Stimulated activated CD4-positive, alpha-beta T cell treated with anti-CD3 and anti-CD28 coated beads, Interleukin-15, amount 100 ng/mL, for 48 hours (primary cell): ENCODE data around the gene ST6GALNAC1.

Experiments
- DNase-seq, 2 donors: peaks; one replicate each; pipeline ENCODE4 v3.0.0-alpha.2; 2020; ENCODE audit warnings: low read depth in 2 of 2

ST6GALNAC1 gene

DNA sequence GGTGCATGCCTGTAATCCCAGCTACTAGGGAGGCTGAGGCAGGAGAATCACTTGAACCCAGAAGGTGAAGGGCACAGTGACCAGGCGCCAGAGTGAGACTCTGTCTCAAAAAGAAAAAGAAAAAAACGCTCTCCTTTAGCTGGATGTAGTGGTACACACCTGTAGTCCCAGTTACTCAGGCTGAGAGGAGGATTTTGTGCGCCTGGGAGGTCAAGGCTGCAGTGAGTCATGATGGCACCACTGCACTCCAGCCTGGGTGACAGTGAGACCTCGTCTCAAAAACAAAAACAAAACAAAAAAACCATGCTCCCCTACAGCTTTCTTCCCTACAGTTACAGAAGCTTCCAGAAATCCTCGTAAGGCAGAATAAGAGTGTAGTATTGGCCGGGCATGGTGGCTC, 33.1 kb upstream of the ST6GALNAC1 start:
- no peak for DNase-seq

DNA sequence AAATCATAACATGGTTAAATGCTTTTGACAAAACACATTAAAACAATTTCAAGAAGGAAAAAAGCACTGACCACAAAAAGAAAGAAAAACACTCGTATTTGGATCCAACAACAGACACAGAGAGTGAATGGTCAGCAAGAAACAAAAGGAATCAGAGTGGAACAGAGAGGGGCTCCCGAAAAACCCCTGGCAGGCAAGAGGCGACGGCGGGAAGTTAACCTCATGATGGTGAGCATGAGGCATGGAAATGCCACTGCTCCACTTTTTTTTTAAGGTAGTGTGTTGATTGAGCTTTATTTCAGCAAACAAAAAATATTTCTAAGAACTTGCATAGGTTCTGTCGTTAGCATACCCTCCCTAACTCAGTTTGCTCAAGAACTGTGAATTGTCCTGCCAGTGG, 32.1 kb upstream of the ST6GALNAC1 start:
- DNase-seq: no peak

DNA sequence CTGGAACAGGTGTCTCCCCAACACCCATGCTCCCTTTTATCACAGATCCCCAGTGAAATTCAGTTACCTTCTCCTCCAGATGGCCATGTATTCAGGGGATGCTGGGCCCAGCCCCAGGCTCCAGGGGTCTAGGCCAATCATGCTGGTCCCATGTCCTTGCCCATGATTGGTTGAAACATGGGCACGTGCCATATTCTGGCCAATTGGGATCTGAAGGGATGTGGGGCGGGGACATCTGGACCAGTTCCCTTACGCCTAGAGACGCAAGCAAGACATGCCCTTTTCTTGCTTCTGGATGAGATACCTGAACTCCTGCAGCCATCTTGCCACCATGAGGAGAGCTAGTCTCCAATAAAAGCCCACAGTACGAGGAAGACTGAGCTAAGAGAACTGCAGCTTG, 31.0 kb upstream of the ST6GALNAC1 start:
- DNase-seq: no peak

DNA sequence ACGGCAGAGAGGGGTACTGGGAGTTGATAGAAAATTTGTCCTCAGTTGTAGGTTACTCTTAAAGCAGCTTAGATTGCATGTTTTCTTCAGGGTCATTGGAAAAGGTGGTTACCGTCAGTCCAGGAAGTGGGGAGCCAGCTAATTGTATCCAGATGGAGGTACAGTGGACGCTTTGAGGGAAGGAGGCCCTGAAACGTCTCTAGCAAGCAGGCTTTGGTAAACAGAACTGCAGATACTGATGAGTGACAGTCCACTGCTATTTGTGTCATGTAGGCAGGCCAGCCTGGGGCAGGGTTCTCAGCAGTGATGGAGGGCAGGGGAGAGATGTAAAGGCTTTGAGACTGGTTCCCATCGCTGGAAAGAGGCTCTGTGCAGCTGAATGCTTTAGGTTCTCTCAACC, 30.2 kb upstream of the ST6GALNAC1 start:
- no peak for DNase-seq

- no peak for DNase-seq
Measured at GRCh38 chr17:76672892-76673291, 29.3 kb upstream of the ST6GALNAC1 start.

GRCh38 chr17:76672270-76672851, 28.8 kb upstream of the ST6GALNAC1 start:
- no peak for DNase-seq

GRCh38 chr17:76671912-76672262, 28.3 kb upstream of the ST6GALNAC1 start:
- DNase-seq: no peak

DNA sequence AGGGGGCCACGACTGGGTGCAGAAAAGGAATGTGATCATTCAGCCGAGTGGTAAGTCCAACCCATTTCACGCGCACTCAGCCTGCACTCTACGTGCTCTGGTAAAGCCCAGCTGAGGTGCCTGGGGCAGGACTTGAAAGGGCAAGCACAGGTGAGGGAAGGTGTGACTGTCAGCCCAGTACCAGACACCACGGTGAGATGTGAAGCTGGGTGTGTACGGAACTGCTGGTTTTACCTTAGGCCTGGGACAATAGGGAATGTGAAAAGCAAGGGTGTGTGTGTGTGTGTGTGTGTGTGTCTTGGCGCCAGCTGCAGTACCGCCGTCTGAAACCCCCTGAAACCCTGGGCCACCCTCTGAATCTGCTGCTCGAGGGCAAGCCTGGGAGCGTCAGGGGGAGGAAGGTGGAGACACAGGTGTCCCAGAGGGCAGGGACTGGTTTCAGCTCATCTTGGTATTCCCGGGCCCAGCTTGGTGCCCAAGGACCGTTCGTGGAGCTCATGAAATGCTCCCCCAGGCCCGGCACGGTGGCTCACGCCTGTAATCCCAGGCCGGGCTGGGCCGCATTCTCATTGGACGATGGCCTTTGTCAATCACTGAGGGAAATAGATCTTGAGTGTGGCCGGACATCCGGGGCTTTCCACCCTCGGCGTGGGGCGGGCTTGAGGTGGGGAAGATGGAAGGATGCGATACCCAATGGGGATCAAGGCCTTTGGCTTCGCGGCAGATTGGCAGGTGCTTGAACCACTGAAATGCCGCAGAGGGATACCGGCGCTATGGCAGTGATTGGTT, 27.8 kb upstream of the ST6GALNAC1 start:
- DNase-seq: peak; percentile 99 to 100

- no peak for DNase-seq
Measured at GRCh38 chr17:76670718-76671122, 27.2 kb upstream of the ST6GALNAC1 start.

DNA sequence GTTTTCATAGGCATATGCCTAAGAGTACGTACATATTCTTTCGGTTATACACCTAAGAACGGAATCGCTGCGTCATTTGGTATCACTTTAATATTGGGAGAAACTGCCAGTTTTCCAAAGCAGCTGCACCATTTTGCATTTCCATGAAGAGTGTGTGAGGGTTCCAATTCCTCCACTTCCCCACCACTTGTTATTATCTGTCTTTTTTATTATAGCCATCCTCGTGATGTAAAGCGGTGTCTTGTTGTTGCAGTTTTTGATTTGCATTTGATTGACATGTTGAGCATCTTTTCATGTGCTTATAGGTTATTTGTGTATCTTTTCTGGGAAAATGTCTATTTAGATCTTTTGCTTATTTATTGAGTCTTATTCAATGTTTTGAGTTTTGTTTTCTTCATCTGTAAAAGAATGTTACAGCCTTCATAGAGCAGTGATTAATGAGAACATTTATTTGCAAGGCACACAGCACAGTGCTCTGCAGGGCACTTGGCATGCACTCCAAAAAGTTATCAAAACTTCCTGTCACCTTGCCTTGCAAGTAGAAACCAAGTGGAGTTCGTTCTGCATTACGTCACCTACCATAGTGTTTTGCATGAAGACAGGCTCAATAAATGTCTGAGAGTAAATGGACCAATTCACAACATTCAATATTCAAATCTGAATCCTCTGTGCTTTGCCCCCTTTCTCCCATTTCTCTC, 26.6 kb upstream of the ST6GALNAC1 start:
- no peak for DNase-seq

DNA sequence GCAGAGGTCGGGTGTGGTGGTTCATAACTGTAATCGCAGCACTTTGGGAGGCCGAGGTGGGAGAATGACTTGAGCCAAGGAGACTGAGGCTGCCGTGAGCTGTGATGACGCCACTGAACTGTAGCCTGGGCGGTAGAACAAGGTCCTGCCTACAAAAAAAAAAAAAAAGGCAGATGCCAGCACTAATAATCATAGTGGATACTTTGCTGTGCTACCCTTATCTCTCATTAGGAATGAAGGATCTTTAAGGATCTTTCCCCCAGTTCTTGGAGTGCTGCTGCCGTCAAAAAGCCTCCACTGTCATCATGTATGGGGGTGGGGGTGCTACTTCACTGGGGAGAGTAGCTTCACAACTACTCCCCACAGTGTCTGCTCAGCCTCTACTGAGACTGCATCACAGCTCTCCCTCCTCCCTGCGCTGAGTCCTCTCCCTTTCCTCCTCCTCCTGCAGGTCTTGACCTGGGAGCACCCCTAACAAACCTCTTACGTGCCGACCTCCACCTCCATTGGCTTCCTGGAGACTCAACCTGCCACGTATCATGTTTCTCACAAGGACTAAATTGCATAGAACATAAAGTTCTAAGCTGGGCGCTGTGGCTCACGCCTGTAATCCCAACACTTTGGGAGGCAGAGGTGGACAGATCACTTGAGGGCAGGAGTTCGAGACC, 24.4 kb upstream of the ST6GALNAC1 start:
- DNase-seq: no peak

GRCh38 chr17:76667491-76667755, 23.9 kb upstream of the ST6GALNAC1 start:
- no peak for DNase-seq

DNA sequence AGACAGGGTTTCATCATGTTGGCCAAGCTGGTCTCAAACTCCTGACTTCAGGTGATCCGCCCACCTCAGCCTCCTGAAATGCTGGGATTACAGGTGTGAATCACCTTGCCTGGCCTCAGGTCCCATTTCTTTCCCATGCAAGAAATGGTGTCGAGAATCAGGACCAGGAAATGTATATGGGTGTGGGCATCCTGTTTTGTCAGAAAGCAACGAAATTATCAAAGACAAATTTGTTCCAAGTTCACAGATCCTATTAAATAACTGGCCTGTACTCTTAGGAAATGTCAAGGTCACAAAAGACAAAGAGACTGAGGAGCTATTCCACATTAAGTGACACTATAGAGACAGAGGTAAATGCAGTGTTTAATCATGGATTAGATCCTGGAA, 17.1 kb upstream of the ST6GALNAC1 start:
- DNase-seq: no peak

DNA sequence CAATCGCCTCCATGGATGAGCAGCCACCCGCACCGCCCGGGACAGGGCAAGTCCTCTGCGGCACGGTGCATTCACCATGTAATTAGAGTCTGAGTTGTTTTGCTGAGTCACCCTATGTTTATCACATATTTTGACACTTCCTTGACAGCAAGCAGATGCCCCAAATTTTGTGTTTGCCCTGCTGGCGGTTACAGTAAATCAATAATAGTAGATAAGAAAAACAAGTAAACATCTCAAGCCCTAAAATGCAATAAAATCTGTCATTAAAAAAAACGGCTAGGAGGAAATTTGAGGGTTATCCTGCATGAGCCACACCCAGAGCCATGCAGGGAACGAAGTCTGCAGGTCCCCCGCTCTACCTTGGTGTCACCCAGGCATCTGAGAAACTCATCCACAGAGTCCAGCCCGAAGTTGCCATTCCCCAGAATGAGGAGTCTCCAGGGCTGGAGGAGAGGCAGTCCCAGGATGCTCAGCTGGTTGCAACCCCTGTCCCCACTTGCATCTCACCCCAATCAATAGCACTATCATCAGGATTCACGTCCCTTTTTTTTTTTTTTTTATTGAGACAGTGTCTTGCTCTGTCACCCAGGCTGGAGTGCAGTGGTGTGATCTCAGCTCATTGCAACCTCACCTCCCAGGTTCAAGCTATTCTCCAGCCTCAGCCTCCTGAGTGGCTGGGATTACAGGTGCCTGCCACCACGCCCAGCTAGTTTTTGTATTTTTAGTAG, 16.5 kb upstream of the ST6GALNAC1 start:
- no peak for DNase-seq

DNA sequence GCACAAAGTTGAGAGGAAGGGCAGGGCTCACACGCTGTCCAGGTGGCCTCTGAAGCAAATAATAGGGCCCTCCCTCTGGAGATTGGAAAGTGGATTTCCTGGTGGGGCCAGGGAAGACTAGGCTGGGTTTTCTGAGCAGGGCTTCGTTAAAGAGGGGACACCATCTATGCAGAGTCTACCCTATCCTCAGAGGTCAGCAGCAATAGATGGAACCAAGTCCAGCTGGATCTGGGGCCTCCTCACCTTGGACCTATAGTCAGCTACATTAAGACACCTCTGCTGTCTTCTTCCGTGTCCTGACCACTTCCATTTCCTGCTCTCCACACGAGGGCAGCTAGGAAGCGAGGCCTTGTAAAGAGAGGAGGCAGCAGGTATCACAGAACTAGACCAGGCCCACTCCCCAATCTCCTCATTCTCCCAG, 14.7 kb upstream of the ST6GALNAC1 start:
- no peak for DNase-seq

GRCh38 chr17:76657505-76658241, 14.1 kb upstream of the ST6GALNAC1 start:
- no peak for DNase-seq

DNA sequence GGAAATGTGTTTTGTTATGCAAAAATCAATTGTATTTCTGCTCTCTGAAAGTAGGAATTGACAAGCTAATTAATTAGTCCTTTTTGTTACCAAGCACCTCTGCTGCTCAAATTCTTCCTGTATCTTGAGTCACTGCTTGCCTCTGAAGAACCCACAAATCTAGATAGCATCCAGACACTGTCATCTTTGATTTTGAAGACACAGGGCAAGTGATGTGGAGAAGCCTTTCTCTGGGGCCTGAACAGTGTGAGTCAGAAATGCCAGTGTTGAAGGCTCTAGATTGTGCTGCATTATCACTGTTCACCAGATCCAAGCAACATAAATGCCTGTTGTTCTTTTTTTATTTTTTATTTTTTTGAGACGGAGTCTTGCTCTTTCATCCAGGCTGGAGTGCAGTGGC, 10.9 kb upstream of the ST6GALNAC1 start:
- DNase-seq: no peak

GRCh38 chr17:76650504-76650903, 6.9 kb upstream of the ST6GALNAC1 start:
- DNase-seq: no peak

DNA sequence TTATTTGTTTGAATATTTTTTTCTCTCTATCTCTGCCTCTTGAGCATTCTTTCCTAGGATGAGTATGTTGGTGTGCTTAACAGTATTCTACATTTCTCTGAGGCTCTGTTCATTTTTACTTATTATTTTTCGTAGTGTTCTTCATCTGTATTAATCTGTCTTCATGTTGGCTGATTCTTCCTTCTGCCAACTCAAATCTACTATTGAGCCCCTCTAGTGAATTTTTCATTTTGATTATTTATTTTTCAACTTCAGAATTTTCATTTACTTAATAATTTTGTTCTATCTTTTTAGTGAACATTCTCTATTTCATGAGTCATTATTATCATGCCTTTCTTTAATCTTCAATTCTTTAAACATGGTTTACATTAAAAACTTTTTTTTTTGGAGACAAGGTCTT, 3.2 kb upstream of the ST6GALNAC1 start:
- no peak for DNase-seq

DNA sequence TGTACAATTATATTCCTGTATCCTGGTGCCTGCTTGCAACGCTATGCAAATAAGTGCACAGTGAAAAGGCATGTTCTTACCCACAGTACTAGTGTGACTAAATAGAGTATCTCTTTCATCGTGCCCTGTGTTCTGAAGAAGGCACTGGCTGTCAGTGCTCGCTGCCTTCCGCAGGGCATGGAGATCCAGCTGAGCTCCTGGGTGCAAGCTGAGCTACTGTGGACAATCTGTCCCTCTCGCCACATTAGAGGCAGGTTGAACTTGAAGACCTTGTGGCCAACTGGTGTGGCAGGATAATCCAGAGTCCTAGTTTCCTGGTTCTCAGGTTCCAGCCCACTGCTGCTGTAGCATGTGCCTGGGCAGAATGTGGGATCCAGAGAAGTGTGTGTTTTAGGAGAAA, 1.9 kb upstream of the ST6GALNAC1 start:
- DNase-seq: no peak

DNA sequence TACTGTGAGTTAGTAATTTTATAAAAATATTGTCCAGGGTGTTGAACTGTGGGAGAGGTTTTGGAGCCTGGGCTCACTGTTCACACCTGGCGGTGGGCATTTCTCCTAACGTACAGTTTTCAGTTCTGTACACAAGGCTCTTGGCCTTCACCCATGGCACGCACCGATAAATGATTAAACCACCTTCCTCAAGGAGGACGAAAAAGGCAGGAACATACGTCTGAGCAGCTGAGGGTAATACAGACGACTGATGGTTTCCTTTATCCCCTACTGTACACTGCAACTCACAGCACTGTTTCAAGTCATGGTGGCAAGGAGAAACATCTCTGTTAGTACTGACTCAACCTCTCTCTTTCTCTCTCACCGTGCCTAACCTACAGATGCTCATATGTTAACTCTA, 1.4 kb upstream of the ST6GALNAC1 start:
- no peak for DNase-seq

- DNase-seq: no peak
Measured at GRCh38 chr17:76642994-76643393, 563 bp downstream of the ST6GALNAC1 start.
